GM23248 (cell line): ENCODE data around the gene FAM98B.

ENCODE experiments used
- EZH2 ChIP-seq: fragments of 200-600 bp; sonication (generic); IDR thresholded peaks from 2 replicates; pipeline ENCODE4 v1.6.1; 2018; ENCODE audit warnings: antibody characterized with exemption, mild to moderate bottlenecking; ENCODE audit not compliant: insufficient read depth, poor library complexity, severe bottlenecking
- EZH2phosphoT487 ChIP-seq: fragments of 200-600 bp; sonication (generic); IDR thresholded peaks from 2 replicates; pipeline ENCODE4 v1.6.1; 2018; ENCODE audit warnings: antibody characterized with exemption, moderate library complexity, mild to moderate bottlenecking, low read depth; ENCODE audit not compliant: insufficient read depth

DNA sequence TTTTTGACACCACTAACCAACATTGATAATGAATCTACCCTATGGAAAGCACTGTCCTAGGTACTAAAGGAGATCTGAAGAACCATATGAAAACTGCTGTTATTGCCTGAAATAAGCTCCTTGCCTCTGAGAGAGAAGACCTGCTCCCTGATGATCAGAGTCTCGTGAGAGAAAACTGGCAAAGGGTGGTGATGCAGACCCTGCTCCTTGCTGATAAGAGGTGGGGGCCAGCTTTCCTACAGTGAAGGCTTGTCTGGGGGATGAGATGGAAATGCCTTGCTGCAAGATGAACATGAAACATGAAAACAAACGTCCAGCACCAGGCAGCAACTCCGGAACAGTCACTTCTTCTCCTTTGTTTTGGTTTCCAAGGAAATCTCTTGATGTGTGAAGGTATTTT, 78.8 kb downstream of the FAM98B start:
- TF ChIP-seq EZH2 (no peak), EZH2phosphoT487 (no peak)
